Fibroblast of upper back skin (primary cell): Measurements from ENCODE around the gene FGD5.

Experiments used
- DNase-seq: peaks from one replicate; pipeline ENCODE4 v3.0.0-alpha.2; 2013

FGD5 gene

DNA sequence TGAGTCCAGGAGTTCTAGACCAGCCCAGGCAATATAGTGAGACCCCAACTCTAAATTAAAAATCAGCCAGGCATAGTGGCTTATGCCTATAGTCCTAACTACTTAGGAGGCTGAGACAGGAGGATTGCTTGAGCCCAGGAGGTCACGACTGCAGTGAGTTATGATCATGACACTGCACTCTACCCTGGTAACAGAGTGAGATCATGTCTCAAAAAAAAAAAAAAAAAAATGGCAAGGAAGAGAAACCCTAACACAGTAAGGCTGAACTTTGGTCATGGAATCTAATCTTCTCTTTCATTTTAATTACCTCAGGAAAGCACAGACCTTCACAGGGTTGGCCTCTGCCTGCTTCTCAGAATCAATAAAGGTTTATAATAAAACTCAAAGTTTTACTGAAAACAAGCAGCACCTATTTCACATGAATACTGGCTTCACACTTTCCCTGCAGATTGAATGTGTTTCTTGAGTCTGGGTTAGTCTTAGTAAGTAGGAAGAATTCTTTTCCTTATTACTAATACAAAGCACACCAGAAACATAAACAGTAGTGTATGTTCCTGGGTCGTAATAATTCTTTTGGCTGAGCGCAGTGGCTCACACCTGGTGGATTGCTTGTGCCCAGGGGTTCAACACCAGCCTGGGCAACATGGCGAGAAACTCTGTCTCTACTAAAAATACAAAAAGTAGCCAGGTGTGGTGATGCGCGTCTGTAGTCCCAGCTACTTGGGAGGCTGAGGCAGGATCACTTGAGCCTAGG is 117.0 kb downstream of the FGD5 start:
- no peak for DNase-seq

GRCh38 chr3:14938954-14939353 is 120.2 kb downstream of the FGD5 start:
- no peak for DNase-seq

DNA sequence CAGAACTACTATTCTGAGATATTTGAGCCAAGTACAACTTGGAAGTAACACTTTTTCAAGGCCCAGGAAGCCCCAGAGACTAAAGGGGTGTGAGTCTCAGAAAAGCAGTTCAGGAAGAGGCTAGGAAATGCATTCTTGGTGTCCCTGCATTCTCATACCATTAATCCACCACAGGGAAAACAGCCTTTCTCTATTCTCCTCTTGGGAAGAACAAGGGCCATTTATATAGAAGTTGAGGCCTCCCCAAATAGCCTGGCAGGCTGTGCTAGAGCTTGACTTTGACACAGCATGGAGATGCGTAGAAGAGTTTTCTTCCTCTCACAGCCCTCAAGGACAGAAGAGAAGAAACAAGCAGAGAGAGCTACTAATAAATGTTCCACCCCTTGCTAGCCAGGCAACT is 123.1 kb downstream of the FGD5 start:
- DNase-seq: no peak

DNA sequence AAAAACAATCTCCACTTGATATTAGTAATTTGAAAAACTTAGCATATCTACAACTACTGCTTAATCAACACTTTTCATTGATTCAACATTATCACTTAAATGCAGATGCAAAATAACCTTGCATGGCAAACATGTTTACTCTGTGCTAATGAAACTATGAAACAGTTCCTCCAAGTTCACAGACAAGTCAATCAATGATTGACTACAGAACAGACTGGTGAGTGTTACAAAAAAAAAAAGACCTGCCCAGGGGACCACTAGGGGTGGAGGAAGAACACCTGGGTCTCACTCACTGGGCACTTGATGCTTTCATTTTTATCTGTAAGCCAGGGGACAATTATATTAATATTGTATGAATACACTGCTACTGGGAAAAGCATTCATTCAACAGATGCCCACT is 124.3 kb downstream of the FGD5 start:
- no peak for DNase-seq

DNA sequence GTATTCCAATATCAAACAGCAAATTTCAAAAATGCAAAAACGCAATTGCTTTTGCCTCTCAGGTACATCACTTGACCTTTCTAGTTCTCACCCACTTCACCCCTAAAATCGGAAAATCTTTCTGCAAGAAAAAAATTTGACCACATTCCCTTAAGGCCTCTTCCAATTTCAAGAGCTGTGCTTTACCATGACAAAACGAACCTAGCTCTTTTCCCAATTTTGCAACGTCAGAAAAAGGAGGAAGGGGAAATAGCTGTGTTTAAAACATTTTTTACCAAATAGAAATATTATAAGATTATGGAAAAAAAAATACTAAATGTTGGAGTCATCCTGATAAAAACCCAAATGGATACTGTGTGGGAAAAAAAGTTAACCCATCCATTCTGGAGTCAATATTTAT is 127.5 kb downstream of the FGD5 start:
- DNase-seq: no peak

- DNase-seq: no peak
These were observed 128.0 kb downstream of the FGD5 start for GRCh38 chr3:14946739-14947099.

- peak; percentile 74 for DNase-seq
These were observed 128.5 kb downstream of the FGD5 start, which contains the start of gene NR2C2 for GRCh38 chr3:14947100-14947885. Gene NR2C2, plus strand, starts transcription at chr3:14947583. Its CDS starts 56,332 bp downstream, at chr3:15003915.

DNA sequence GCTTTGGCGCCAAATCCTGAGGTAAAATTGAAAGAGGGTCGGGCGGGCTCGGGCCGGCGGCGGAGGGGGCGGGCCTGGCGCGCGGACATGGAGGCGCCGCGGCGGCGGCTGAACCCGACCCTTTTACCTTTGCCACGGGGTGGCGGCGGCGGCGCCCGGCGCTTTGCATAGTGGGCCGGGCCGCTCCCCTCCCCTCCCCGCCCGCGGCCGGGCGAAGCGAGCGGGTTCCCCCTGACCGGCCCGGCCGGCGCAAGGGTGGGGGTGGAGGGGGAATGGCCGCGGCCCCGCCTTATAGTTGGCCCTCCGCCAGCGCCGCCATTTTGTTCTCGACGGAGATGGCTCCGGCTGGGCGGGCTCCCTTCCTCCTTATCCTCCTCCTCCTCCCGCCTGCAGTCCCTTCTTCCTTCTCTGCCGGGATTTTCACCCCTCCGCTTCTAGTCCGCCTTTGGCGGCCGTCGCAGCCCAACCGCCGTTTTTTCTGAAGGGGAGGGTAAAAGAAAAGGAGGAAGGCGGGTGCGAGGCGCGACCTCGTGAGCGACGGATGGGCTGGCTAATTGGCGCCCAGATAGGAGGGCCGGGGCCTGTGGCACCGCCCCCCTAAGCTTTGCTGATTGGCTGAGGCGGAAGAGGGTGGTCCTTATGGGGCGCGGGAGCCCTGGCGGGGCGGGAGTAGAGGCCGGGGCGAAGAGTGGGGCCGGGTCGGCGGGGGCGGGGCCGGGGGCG is 129.3 kb downstream of the FGD5 start:
- DNase-seq: peak; percentile 96

- no peak for DNase-seq
These were observed 129.9 kb downstream of the FGD5 start for GRCh38 chr3:14948609-14949038.

DNA sequence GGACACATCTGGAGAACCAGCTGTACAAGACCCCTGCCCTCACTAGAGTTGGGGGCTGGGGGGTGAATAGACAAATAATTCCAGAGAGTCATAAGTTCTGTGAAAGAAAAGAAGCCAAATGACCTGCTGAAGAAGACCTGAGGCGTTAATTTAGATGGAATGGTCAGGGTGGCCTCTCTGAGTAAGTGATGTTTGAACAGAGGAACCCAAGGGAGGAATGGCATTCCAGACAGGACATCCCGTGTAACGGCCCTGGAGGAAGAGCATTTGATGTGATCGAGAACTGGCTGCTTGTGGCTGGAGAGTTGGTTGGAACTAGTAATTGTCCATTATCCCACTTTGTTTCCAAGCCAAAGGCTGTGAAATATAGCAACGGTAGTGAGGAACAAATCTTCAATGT is 130.4 kb downstream of the FGD5 start:
- no peak for DNase-seq

DNA sequence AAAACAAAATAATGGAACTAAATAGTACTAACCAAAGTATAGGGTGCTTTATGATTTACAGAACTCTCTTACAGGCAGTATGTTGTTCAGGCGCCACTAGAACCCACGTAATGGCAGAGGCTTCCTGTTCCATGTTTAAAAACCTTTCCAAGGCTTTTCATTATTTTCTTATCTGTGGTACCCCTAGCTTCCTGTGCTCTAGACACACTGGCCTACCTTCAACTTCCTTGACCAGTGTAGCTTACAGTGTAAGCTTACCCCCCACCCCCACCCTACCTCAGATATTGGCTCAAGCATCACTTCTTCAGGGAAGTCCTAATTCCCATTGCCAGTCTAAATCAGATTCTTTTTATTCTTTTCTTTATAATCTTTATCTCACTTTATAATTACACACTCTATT is 131.5 kb downstream of the FGD5 start:
- no peak for DNase-seq

DNA sequence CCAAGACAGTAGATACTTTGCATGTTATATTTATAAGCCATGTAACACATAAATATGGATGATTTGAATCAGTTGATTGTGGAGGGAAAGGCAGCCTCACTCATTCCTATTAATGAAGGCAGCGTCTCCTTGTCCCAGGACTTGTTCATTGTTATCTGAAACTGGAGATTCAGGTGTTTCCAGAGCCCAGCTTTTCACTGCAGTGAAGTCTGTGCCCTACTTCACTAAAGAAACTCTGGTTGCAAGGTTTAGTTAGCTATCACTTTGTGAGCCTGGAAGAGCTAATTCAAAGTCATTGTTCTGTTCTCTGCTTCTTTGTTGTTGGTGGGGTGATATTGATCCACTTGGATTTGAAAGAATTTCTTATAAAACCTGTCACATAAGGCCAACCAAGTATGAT is 138.4 kb downstream of the FGD5 start:
- DNase-seq: no peak

GRCh38 chr3:14957925-14958324 is 139.2 kb downstream of the FGD5 start:
- no peak for DNase-seq

DNA sequence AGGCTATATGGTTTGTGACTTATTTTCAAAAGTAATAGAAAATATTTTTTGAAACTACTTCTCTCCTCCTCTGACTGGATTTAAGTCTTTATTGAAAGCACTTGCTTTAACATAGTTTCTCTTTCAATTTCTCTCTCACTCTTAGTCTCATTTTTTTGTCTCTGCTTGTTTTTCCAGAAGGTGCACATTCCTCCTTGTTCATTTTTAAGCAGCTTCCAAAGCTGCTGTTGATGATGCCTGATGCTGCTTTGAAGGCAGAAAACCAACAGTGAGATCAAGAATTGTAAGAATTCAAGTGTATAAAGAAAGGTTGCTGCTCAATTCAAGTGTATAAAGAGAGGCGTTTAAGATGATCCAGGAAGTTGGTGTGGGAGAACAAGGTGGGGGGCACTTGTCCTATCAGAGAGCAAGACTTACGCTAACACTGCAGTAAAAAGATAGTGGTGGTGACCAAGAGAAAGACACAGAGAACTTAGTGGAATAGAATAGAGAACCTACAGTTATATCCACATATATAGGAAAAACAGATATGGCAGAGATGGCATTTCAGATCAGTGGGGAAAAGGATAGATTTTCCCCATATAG is 140.7 kb downstream of the FGD5 start:
- no peak for DNase-seq

GRCh38 chr3:14962762-14963161 is 144.0 kb downstream of the FGD5 start:
- peak; percentile 63 for DNase-seq

DNA sequence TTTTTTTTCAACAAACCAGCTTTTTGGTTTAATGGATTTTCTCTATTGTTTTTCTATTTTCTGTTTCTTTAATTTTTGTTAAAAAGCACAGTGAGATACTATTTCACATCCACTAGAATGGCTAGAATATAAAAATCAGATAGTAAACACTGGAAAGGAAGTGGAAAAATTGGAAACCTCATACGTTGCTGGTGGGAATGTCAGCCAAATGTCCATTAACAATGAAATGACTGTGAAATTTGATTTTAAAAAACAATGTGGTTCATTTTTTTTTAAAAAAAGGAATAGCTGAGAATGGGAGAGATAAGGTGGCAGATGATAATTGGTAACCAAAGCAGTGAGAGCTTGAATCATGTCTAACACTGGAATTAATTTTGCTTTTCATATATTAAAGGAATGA is 148.5 kb downstream of the FGD5 start:
- DNase-seq: no peak

- DNase-seq: no peak
These were observed 150.9 kb downstream of the FGD5 start for GRCh38 chr3:14969671-14970070.

DNA sequence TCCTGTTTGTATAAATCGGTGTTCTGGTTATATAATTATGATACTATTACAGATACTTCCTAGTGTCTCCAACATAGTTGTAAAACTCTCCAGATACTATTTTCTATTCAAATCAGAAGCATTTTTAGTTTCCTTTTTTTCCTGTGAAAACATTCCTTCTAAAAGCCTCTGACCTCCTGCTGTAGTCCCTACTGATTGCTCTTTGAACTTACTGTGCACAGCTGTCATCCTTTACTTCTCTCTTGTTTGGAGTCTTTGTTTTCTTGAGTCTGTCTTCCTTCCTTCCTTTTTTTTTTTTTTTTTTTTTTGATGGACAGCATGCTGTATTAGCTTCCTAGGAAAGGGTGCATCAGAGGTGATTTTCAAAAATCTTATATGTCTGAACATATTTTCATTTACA is 157.6 kb downstream of the FGD5 start:
- no peak for DNase-seq

DNA sequence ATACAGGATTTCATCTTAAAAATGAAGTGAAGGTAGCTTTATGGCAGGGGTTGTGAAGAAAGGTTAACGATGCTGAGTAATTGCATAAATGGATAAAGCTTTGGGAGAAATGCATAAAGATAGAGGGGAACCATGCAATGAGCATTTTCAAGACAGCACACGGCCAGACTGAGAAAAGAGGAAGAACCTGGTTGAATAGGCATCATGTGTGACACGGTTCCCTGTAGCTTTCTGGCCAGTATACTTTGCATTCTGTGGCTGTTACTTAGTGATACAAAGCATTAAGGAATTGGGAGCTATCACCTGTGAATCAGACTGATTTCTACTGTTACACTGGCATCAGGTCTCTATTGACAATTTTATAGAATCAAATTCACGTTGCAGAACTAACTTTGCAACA is 161.9 kb downstream of the FGD5 start:
- DNase-seq: no peak
